Ovary (tissue), 3 donors: ENCODE results near the gene CDC14A.

Experiments
- EP300 ChIP-seq: sonication (generic); formaldehyde crosslinking; IDR thresholded peaks from one replicate; pipeline ENCODE4 v1.6.1; 2017; ENCODE audit warnings: antibody characterized with exemption
- POLR2A ChIP-seq: fragments of 450-650 bp; IDR thresholded peaks from one replicate; pipeline ENCODE4 v1.6.1; 2017; ENCODE audit warnings: antibody characterized with exemption, mild to moderate bottlenecking, moderate library complexity
- TF ChIP-seq, protein P1 (sequence below), 3 donors: fragments of 450-650 bp in 2 of 3; fragments of 200-600 bp in 1 of 3; IDR thresholded peaks; one replicate each; pipeline versions ENCODE4 v1.5.1 to v1.8.0; 2016 to 2022; ENCODE audit warnings: antibody characterized with exemption in 3 of 3, mild to moderate bottlenecking in 1 of 3
- donor health status: DM: no; HTN: no; CAD: no.

DNA sequence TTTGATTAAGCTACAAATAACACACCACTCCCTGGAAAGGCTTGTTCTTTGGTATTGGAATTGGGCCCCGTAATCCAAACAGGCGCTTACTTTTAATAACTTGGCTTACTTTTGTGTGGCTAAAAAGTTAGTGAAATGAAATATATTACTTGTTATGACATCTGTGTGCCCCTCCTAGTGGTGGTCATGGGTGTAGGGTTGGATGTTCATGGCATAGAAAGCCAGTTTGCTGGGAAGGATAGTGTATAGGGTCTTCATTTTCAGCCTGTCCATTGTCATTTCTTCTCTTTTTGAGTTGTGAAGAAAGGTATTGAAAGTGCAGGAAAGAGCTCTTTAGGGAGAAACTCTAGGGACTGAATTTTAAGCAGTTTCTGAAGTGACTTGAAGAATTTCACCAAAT, 5.9 kb downstream of the CDC14A start:
- TF ChIP-seq, protein P1, sequence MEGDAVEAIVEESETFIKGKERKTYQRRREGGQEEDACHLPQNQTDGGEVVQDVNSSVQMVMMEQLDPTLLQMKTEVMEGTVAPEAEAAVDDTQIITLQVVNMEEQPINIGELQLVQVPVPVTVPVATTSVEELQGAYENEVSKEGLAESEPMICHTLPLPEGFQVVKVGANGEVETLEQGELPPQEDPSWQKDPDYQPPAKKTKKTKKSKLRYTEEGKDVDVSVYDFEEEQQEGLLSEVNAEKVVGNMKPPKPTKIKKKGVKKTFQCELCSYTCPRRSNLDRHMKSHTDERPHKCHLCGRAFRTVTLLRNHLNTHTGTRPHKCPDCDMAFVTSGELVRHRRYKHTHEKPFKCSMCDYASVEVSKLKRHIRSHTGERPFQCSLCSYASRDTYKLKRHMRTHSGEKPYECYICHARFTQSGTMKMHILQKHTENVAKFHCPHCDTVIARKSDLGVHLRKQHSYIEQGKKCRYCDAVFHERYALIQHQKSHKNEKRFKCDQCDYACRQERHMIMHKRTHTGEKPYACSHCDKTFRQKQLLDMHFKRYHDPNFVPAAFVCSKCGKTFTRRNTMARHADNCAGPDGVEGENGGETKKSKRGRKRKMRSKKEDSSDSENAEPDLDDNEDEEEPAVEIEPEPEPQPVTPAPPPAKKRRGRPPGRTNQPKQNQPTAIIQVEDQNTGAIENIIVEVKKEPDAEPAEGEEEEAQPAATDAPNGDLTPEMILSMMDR (IDR thresholded peaks at IDR 0.05): no peak
- no peak for TF ChIP-seq POLR2A
- TF ChIP-seq EP300: no peak
